Thoracic aorta (tissue), 2 donors: Measurements from ENCODE around the gene EEFSEC. TPM values are rescaled to one million over a fixed set of nuclear protein-coding genes. Genes with fewer than 3 reads are reported as not detected.

Source experiments
- ATAC-seq: fragments of 150-250 bp; one replicate; pipeline ENCODE4 v1.8.0; 2017; ENCODE audit warnings: low read depth; ENCODE audit not compliant: insufficient number of reproducible peaks, low FRiP score
- DNase-seq: peaks from one replicate; pipeline ENCODE4 v3.0.0-alpha.2; 2020; ENCODE audit warnings: low spot score
- H3K27ac ChIP-seq, 2 donors: fragments of 200-600 bp; sonication (generic); 1 replicate in 1 of 2; 2 replicates in 1 of 2; pipeline ENCODE4 v1.5.1; 2016; ENCODE audit warnings: mild to moderate bottlenecking in 2 of 2, moderate library complexity in 2 of 2
- H3K27me3 ChIP-seq: fragments of 200-600 bp; sonication (generic); replicated peaks from 2 replicates; pipeline ENCODE4 v1.6.0; 2016; ENCODE audit warnings: mild to moderate bottlenecking; ENCODE audit not compliant: insufficient read depth
- H3K36me3 ChIP-seq: fragments of 200-600 bp; sonication (generic); one replicate; pipeline ENCODE4 v1.5.1; 2016
- H3K4me1 ChIP-seq, 2 donors: fragments of 200-600 bp; sonication (generic); 1 replicate in 1 of 2; 2 replicates in 1 of 2; pipeline versions ENCODE4 v1.5.1 to v1.6.0; 2016; ENCODE audit warnings: low read depth in 2 of 2, mild to moderate bottlenecking in 1 of 2; ENCODE audit not compliant: control insufficient read depth in 1 of 2
- H3K4me3 ChIP-seq: fragments of 200-600 bp; sonication (generic); 2 replicates; pipeline ENCODE4 v1.5.1; 2016; ENCODE audit warnings: mild to moderate bottlenecking
- H3K9me3 ChIP-seq: fragments of 200-600 bp; sonication (generic); 2 replicates; pipeline ENCODE4 v1.5.1; 2016
- total RNA-seq, 2 donors: library from RNA; depleted of rRNA; stranded (reverse); fragments of >200 nt; gene quantifications; one replicate each; pipeline versions ENCODE4 v1.1.0 to v1.2.3, GENCODE V29; 2016
- TF ChIP-seq, protein P1 (sequence below): fragments of 200-600 bp; sonication (generic); IDR thresholded peaks from one replicate; pipeline ENCODE4 v1.5.1; 2019; ENCODE audit warnings: antibody characterized with exemption

EEFSEC gene
- total RNA-seq, 2 donors from 2014 or later, result 16.1 to 17.5 TPM

- Histone ChIP-seq H3K4me3 (no peak overlapping the region), H3K4me1 (no peaks in the 10 kb centered on the region), H3K9me3 (no peaks in the 10 kb centered on the region), H3K27me3 (no peaks in the 10 kb centered on the region), H3K27ac (no peak overlapping the region), H3K36me3 (no peaks in the 10 kb centered on the region)
- DNase-seq, result no peak
- TF ChIP-seq, protein P1, sequence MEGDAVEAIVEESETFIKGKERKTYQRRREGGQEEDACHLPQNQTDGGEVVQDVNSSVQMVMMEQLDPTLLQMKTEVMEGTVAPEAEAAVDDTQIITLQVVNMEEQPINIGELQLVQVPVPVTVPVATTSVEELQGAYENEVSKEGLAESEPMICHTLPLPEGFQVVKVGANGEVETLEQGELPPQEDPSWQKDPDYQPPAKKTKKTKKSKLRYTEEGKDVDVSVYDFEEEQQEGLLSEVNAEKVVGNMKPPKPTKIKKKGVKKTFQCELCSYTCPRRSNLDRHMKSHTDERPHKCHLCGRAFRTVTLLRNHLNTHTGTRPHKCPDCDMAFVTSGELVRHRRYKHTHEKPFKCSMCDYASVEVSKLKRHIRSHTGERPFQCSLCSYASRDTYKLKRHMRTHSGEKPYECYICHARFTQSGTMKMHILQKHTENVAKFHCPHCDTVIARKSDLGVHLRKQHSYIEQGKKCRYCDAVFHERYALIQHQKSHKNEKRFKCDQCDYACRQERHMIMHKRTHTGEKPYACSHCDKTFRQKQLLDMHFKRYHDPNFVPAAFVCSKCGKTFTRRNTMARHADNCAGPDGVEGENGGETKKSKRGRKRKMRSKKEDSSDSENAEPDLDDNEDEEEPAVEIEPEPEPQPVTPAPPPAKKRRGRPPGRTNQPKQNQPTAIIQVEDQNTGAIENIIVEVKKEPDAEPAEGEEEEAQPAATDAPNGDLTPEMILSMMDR, result no peak
- no peak for ATAC-seq
Observed at GRCh38 chr3:128415773-128416577, 262.7 kb downstream of the EEFSEC start.

DNA sequence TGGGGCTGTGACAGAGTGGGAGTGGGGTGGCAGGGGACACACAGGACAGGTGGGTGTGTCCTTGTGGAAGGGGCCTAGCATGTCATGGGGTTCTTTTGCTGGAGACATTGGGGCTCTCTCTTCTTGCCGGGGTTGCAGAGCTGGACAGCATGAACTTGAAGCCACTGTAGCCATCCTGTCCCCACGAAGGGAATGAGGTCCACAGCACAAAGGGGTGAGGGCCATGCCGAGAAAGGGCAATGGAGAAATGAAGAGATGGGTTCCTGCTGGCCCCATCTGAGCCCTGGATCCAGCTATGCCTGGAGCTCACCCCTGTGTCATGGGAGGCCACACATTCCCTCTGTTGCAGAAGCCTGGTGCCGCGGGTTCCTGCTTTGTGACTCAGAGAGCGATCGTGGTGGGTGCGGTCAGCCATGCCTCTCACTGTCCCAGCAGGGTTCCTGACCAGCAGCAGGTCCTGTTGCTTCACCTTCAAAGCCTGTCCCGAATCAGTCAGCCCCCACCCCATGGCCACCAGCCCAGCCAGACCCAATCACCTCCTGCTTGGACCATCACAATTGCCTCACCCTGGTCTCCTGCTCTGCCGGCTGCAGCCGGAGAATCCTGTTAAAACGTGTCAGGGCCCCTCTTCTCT is 263.4 kb downstream of the EEFSEC start:
- H3K4me1 ChIP-seq, result no peaks in the 10 kb centered on the region
- DNase-seq, result no peak
- H3K4me3 ChIP-seq, result no peak overlapping the region
- no peaks in the 10 kb centered on the region for H3K36me3 ChIP-seq
- ATAC-seq, result no peak
- H3K9me3 ChIP-seq, result no peaks in the 10 kb centered on the region
- TF ChIP-seq, protein P1, result no peak
- H3K27ac ChIP-seq, result no peak overlapping the region
- H3K27me3 ChIP-seq, result no peaks in the 10 kb centered on the region

DNA sequence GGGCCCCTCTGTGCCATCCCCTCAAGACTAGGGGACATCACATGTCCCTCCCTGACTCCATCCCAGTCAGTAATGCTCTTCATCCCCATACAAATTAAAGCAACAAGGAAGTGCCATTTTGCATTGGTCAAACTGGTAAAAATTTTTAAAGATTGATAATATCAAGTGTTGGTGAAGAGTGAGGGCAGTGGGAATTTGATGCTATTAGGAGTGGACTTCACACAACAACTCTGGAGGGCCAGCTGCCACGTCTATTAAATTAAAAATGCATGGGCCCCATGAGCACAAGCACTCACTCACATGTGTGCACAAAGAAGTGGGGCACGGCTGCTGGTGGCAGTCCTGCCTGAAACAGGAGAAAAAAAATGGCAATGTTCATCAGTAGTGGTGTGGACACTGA is 265.6 kb downstream of the EEFSEC start:
- DNase-seq, result no peak
- TF ChIP-seq, protein P1, result no peak
- H3K36me3 ChIP-seq, result no peaks in the 10 kb centered on the region
- H3K4me1 ChIP-seq, result no peaks in the 10 kb centered on the region
- no peaks in the 10 kb centered on the region for H3K27me3 ChIP-seq
- no peak for ATAC-seq
- no peaks in the 10 kb centered on the region for H3K9me3 ChIP-seq
- H3K27ac ChIP-seq, result no peak overlapping the region
- H3K4me3 ChIP-seq, result no peak overlapping the region

DNA sequence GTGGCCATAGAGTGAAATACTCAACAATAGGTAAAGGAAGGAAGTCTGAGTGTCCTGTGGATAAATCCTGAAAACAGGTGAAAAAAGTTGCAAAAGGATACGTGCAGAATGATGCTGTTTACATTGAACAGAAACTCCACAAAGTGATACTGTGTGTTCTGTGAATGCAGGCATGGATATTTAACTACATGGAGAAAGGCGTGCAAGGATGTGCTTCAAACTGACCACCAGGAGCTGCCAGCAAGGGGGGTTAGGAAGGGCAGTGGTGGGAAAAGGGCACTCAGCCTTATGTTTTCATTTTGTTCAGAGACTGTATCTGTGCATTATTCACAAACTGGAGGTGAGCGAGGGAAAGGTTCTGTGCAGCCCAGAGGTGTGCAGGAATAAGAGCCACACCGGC is 266.0 kb downstream of the EEFSEC start:
- H3K36me3 ChIP-seq, result no peaks in the 10 kb centered on the region
- H3K4me1 ChIP-seq, result no peaks in the 10 kb centered on the region
- no peaks in the 10 kb centered on the region for H3K27me3 ChIP-seq
- no peak overlapping the region for H3K4me3 ChIP-seq
- ATAC-seq (no peak), DNase-seq (no peak)
- H3K27ac ChIP-seq, result no peak overlapping the region
- no peaks in the 10 kb centered on the region for H3K9me3 ChIP-seq
- TF ChIP-seq, protein P1, result no peak

- no peaks in the 10 kb centered on the region for H3K4me1 ChIP-seq
- H3K36me3 ChIP-seq, result no peaks in the 10 kb centered on the region
- H3K9me3 ChIP-seq, result no peaks in the 10 kb centered on the region
- TF ChIP-seq, protein P1, result no peak
- DNase-seq (no peak), ATAC-seq (no peak)
- H3K27ac ChIP-seq, result no peak overlapping the region
- H3K4me3 ChIP-seq, result no peak overlapping the region
- H3K27me3 ChIP-seq, result no peaks in the 10 kb centered on the region
Observed at GRCh38 chr3:128420289-128420688, 267.0 kb downstream of the EEFSEC start.
